ENCODE data around the gene DARS1. TPM values are rescaled to one million over a fixed set of nuclear protein-coding genes. Genes with fewer than 3 reads are reported as not detected.

DARS1 gene
- polyA plus RNA-seq, 4 donors, result 124 to 145 (median 127) TPM

- no peak for DNase-seq (ENCODE audit: low read depth in 4 of 4, low spot score in 2 of 4)
These were observed 31.4 kb upstream of the DARS1 start for GRCh38 chr2:136016836-136017235.

GRCh38 chr2:136016427-136016826 lies 31.0 kb upstream of the DARS1 start:
- no peak for DNase-seq (ENCODE audit: low read depth in 4 of 4, low spot score in 2 of 4)

GRCh38 chr2:136015699-136016098 lies 30.3 kb upstream of the DARS1 start:
- no peak for DNase-seq (ENCODE audit: low read depth in 4 of 4, low spot score in 2 of 4)

- DNase-seq (ENCODE audit: low read depth in 4 of 4, low spot score in 2 of 4), result no peak
These were observed 29.0 kb upstream of the DARS1 start for GRCh38 chr2:136014411-136014810.

GRCh38 chr2:136013955-136014354 lies 28.5 kb upstream of the DARS1 start:
- DNase-seq (ENCODE audit: low read depth in 4 of 4, low spot score in 2 of 4), result no peak

GRCh38 chr2:136013136-136013685 lies 27.8 kb upstream of the DARS1 start:
- no peak for DNase-seq (ENCODE audit: low read depth in 4 of 4, low spot score in 2 of 4)

- DNase-seq (ENCODE audit: low read depth in 4 of 4, low spot score in 2 of 4), result no peak
These were observed 26.9 kb upstream of the DARS1 start for GRCh38 chr2:136012315-136012714.

- DNase-seq (ENCODE audit: low read depth in 4 of 4, low spot score in 2 of 4), result no peak
These were observed 24.7 kb upstream of the DARS1 start for GRCh38 chr2:136010126-136010525.

GRCh38 chr2:136008205-136008865 lies 22.9 kb upstream of the DARS1 start:
- DNase-seq (ENCODE audit: low read depth in 4 of 4, low spot score in 2 of 4), result no peak

- no peak for DNase-seq (ENCODE audit: low read depth in 4 of 4, low spot score in 2 of 4)
These were observed 21.2 kb upstream of the DARS1 start for GRCh38 chr2:136006658-136007057.

GRCh38 chr2:136005462-136006196 lies 20.2 kb upstream of the DARS1 start:
- no peak for DNase-seq (ENCODE audit: low read depth in 4 of 4, low spot score in 2 of 4)

- no peak for DNase-seq (ENCODE audit: low read depth in 4 of 4, low spot score in 2 of 4)
These were observed 19.5 kb upstream of the DARS1 start for GRCh38 chr2:136004965-136005364.

- no peak for DNase-seq (ENCODE audit: low read depth in 4 of 4, low spot score in 2 of 4)
These were observed 15.7 kb upstream of the DARS1 start for GRCh38 chr2:136001131-136001530.

- DNase-seq (ENCODE audit: low read depth in 4 of 4, low spot score in 2 of 4), result no peak
These were observed 15.1 kb upstream of the DARS1 start for GRCh38 chr2:136000502-136000901.

- DNase-seq (ENCODE audit: low read depth in 4 of 4, low spot score in 2 of 4), result no peak
These were observed 14.5 kb upstream of the DARS1 start for GRCh38 chr2:135999899-136000298.

- no peak for DNase-seq (ENCODE audit: low read depth in 4 of 4, low spot score in 2 of 4)
These were observed 13.5 kb upstream of the DARS1 start for GRCh38 chr2:135998879-135999278.

- peak in 1 of 4 donors; percentile 68 for DNase-seq (ENCODE audit: low read depth in 4 of 4, low spot score in 2 of 4)
These were observed 12.0 kb upstream of the DARS1 start for GRCh38 chr2:135997380-135997779.

GRCh38 chr2:135996304-135996703 lies 10.9 kb upstream of the DARS1 start:
- no peak for DNase-seq (ENCODE audit: low read depth in 4 of 4, low spot score in 2 of 4)

GRCh38 chr2:135994281-135994680 lies 8.9 kb upstream of the DARS1 start:
- no peak for DNase-seq (ENCODE audit: low read depth in 4 of 4, low spot score in 2 of 4)

- no peak for DNase-seq (ENCODE audit: low read depth in 4 of 4, low spot score in 2 of 4)
These were observed 8.0 kb upstream of the DARS1 start for GRCh38 chr2:135993421-135993820.

GRCh38 chr2:135991861-135992260 lies 6.4 kb upstream of the DARS1 start:
- no peak for DNase-seq (ENCODE audit: low read depth in 4 of 4, low spot score in 2 of 4)

- DNase-seq (ENCODE audit: low read depth in 4 of 4, low spot score in 2 of 4), result no peak
These were observed 2.0 kb upstream of the DARS1 start for GRCh38 chr2:135987441-135987840.

Measured in left renal cortex interstitium (tissue), 4 donors.